NCI-H128 (cell line): Measurements from ENCODE around the gene PRKCB.
"Not testable (repeated sequence)": the region's sequence is repeated elsewhere in the genome, so short reads cannot be mapped to it uniquely, and the experiment has no call there.

ENCODE experiments used
- DNase-seq: peaks from one replicate; lab custom pipeline; 2025; ENCODE audit not compliant: unreplicated experiment; lab: John Stamatoyannopoulos, UW

The PRKCB gene

GRCh38 chr16:24119807-24120206, 284.0 kb downstream of the PRKCB start:
- DNase-seq: no peak

- no peak for DNase-seq
These were observed 287.5 kb downstream of the PRKCB start for GRCh38 chr16:24123275-24123674.

- no peak for DNase-seq
These were observed 288.5 kb downstream of the PRKCB start for GRCh38 chr16:24124291-24124690.

- DNase-seq: no peak
These were observed 289.4 kb downstream of the PRKCB start for GRCh38 chr16:24125214-24125613.

GRCh38 chr16:24129412-24129918, 293.7 kb downstream of the PRKCB start:
- DNase-seq: no peak

GRCh38 chr16:24130494-24131085, 294.8 kb downstream of the PRKCB start:
- DNase-seq: no peak

DNA sequence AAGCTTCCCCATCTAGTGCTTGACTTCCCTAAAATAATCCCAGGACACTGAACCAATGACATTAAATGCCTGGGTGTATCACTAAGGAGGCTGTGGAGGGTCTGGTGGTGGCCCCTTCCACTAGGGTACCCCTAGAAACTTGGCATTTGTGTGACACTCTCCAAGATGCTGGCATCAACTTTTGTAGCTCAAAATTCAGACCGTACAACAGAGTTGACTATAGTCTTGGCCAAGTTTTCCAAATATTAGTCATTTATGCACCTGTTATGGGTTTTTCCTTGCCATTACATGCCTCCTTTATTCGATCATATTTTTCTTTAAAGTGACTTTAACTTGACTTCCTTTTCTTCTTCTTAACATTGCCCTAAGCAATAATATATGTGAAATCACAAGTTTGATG, 295.5 kb downstream of the PRKCB start:
- DNase-seq: no peak

GRCh38 chr16:24132048-24132796, 296.4 kb downstream of the PRKCB start:
- DNase-seq: no peak

GRCh38 chr16:24132797-24133155, 297.0 kb downstream of the PRKCB start:
- DNase-seq: no peak

DNA sequence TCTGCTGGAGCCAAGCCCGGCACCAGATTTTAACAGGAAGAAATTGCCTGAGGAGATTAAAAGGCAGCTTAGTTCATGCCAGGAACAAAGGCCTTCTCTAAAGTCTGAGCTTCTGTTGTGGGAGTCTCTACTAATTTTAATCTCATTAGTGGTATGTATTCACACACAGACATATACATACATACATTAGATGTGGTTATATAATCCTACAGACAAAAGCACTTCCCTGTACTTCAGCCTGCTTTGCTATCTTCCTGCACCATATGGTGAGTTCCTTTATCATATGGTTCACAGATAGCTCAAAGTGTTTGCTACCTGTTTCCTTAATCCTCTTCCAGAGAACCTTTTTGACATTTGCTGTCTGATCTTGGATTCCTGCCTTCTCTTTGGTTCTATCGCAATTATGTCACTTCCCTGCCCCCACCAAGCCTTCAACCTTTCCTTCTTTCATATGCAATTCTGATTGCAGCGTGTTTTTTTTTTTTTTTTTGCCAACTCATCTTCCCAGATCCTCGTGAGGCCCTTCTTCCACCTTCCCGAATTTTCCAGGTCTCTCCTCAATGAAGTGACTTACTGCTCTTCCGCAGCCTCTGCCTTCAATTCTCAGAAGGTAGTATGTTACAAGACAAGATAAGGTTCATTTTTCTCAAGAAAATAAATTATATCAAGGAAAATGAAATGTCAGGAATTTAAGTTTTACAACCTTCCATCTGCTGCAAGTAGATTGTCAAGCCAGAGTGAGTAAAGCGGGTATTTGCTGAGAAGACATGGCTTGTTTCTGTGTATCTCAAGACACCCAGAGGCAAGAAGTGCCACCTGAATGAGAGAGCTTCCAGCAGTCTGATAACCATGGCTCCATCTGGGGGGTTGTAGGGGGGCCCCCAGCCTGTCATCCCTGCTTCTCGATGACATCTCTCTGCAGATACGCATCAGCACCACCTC, 300.1 kb downstream of the PRKCB start:
- no peak for DNase-seq

DNA sequence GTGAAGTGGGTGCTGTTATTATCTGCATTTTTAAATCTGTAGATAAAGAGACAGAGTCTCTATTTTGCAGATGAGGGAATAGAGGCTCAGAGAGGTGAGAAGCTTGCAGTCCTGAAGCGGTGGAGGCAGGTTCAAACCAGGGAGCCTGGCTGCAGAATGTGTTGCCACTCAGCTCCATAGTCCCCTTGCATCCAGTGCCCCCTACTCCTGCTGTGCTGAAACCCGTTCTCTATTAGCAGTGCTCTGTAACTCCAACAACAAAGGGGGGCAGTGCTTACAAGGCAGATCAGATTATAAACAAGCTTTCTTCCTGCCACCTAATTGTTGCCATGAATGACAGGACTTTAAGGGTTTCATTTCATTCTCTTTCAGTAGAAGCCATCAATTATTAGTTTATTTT, 302.2 kb downstream of the PRKCB start:
- no peak for DNase-seq

DNA sequence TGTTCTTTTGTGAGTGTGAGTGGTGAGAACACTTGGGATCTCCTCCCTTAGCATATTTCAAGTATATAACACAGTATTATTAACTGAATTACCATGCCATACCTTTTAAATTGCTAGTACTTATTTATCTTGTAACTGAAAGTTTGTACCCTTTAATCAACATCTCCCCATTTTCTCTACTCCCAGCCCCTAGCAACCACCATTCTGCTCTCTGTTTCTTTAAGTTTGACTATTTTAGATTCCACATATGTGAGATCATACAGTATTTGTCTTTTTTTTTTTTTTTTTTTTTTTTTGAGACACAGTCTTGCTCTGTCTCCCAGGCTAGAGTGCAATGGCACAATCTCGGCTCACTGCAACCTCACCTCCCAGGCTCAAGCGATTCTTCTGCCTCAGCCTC, 302.8 kb downstream of the PRKCB start:
- DNase-seq: no peak

- no peak for DNase-seq
These were observed 303.5 kb downstream of the PRKCB start for GRCh38 chr16:24139282-24139681.

DNA sequence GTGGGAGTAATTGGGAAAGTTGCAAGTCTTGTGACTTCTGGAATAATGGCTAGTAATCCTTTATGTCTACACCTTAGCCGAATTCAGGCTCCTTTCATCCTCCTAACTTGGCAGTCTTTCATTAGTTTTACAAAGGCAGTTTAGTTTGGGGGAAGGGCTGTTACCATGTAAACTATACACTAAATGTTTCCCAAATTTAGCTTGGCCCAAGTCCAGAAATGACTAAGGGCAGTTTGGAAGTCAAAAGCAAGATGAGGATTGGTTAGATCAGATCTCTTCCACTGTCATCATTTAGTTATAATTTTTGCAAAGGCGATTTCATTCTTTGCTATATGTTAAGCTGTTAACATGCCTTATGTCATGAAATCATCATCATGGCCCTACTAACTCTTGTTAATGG, 304.9 kb downstream of the PRKCB start:
- DNase-seq: no peak

- no peak for DNase-seq
These were observed 305.7 kb downstream of the PRKCB start for GRCh38 chr16:24141466-24141865.

GRCh38 chr16:24141917-24142316, 306.1 kb downstream of the PRKCB start:
- no peak for DNase-seq

DNA sequence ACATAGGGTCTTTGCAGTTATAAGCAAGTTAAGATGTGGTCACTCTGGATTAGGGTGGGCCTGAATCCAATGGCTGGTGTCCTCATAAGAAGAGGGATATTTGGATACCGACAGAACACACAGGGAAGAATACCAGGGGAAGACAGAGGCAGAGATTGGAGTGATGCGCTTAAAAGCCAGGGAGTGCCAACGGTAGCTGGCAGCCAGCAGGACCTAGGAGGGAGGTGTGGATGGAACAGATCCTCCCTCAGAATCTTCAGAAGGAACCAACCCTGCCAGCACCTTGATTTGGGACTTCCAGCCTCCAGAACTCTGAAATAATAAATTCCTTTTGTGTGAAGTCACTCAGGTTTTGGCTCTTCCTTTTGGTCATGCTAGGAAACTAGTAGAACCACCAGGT, 310.1 kb downstream of the PRKCB start:
- DNase-seq: no peak

DNA sequence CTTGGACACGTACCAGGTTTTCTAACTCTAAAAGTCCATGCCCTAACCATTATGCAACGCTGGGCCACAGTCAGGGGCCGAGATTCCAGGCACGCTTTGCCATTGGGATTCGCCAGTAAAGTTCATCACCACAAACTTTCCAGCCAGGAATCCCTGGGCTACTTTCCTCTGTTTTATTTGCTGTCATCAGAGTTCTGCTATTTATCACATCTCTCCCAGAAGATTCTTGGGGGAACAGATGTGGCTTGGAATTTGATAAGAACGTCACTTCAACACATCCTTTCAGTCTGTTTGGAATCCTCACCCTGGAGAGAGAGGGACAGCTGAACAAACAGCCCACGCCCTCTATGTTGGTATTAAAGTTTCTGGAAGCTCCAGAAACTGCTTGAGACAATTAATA, 310.7 kb downstream of the PRKCB start:
- no peak for DNase-seq

DNA sequence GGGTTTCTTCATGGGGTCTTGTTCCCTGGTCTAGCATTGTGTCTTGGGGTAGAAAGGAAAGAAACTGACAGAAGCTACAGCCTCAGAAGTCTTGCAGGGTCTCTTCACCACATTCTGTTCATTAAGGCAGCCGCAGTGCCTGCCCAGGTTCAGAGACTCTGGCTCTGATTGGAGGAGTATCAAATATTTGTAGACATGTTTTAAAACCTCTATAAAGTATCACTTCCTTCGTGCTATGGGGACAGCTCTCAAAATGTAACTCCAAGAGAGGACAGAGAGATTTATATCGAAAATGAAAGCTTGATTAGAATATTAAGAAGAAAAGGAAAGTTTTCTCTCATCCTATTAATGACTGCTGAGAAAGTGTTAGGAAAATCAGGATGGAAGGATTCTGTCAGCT, 313.3 kb downstream of the PRKCB start:
- DNase-seq: no peak

DNA sequence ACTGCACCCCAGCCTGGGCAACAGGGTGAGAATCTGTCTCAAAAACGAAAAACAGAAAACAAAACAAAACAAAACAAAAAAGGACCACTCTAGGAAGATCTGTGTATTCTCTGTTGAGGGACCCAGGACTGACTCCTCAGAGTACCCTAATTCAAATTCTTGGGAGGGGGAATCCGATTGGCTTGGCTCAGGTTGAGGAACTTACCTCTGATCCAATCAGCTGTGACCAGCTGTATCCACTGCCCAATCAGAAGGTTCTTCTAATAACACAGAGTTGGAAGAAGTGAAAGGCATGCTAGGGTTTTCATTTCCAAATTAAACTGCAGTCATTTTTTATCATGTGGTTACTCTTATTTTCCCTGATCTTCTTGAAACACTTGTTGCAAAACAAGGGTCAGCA, 314.5 kb downstream of the PRKCB start:
- no peak for DNase-seq

- no peak for DNase-seq
These were observed 315.7 kb downstream of the PRKCB start for GRCh38 chr16:24151482-24151939.

DNA sequence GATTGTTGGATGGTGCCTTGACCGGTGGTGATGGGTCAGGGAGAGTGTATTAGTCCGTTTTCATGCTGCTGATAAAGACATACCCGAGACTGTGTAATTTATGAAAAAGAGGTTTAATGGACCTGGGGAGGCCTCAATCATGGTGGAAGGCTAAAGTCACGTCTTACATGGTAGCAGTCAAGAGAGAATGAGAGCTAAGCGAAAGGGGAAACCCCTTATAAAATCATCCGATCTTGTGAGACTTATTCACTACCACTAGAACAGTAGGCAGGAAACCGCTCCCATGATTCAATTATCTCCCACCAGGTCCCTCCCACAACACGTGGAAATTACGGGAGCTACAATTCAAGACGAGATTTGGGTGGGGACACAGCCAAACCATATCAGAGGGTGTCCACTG, 316.3 kb downstream of the PRKCB start:
- not testable (repeated sequence) for DNase-seq
